K562 (cell line): ENCODE measurements around the gene EGLN3. TPM values are rescaled to one million over a fixed set of nuclear protein-coding genes. Genes with fewer than 3 reads are reported as not detected.
A peak's percentile ranks its signal among the peaks of the same experiment; 100 is the strongest.

Experiments used
- BRCA1 ChIP-seq, 2 experiments: fragments of 450-650 bp in 1 of 2; sonication (generic) in 1 of 2; formaldehyde crosslinking in 1 of 2; IDR thresholded peaks; 2 replicates each; pipeline versions ENCODE4 v1.5.0 to v1.6.1; 2017 to 2020; ENCODE audit warnings: mild to moderate bottlenecking in 1 of 2, missing genetic modification reagents in 1 of 2
- C11orf30 ChIP-seq: fragments of 450-650 bp; IDR thresholded peaks from 2 replicates; pipeline ENCODE4 v1.6.1; 2016; ENCODE audit warnings: low read depth, mild to moderate bottlenecking
- CHD1 ChIP-seq: fragments of 200-600 bp; sonication (generic); IDR thresholded peaks from one replicate; pipeline ENCODE4 v1.6.1; 2012; ENCODE audit warnings: mild to moderate bottlenecking, moderate library complexity, low read length, inconsistent platforms
- GATA2 ChIP-seq: sonication (generic); formaldehyde crosslinking; IDR thresholded peaks from 2 replicates; pipeline ENCODE4 v1.4.0; 2020; ENCODE audit warnings: mild to moderate bottlenecking, missing genetic modification reagents
- HDAC2 ChIP-seq: fragments of 450-650 bp; IDR thresholded peaks from 2 replicates; pipeline ENCODE4 v1.6.1; 2016; ENCODE audit warnings: mild to moderate bottlenecking
- HMGN3 ChIP-seq: IDR thresholded peaks from 2 replicates; pipeline ENCODE4 v1.6.1; 2011; ENCODE audit warnings: borderline replicate concordance, low read depth, mild to moderate bottlenecking, mixed read lengths, low read length; ENCODE audit not compliant: insufficient read length; ENCODE audit errors: extremely low read depth
- NEUROD1 ChIP-seq: fragments of 150-350 bp; IDR thresholded peaks from 2 replicates; pipeline ENCODE4 v1.6.1; 2014; ENCODE audit warnings: borderline replicate concordance, low read length, low read depth; ENCODE audit not compliant: partially characterized antibody
- NFATC3 ChIP-seq: fragments of 450-650 bp; IDR thresholded peaks from 2 replicates; pipeline ENCODE4 v1.6.1; 2017; ENCODE audit warnings: mild to moderate bottlenecking
- NR2C1 ChIP-seq, 2 experiments: fragments of 450-650 bp; IDR thresholded peaks; 2 replicates each; pipeline ENCODE4 v1.6.1; 2017; ENCODE audit warnings: mild to moderate bottlenecking in 2 of 2, antibody characterized with exemption in 1 of 2, inconsistent platforms in 1 of 2, missing compliant biosample characterization in 1 of 2, missing genetic modification characterization in 1 of 2
- SETDB1 ChIP-seq: IDR thresholded peaks from one replicate; pipeline ENCODE4 v1.6.1; 2012; ENCODE audit warnings: low read length, control low read depth, inconsistent platforms
- SMARCC2 ChIP-seq: fragments of 450-650 bp; IDR thresholded peaks from 2 replicates; pipeline ENCODE4 v1.6.1; 2017; ENCODE audit warnings: antibody characterized with exemption, moderate library complexity, mild to moderate bottlenecking, low read depth
- SNIP1 ChIP-seq: fragments of 450-650 bp; IDR thresholded peaks from 2 replicates; pipeline ENCODE4 v1.7.1; 2017; ENCODE audit warnings: low read depth, mild to moderate bottlenecking
- TCF3 ChIP-seq: sonication (generic); formaldehyde crosslinking; IDR thresholded peaks from 2 replicates; pipeline ENCODE4 v1.4.0; 2020; ENCODE audit warnings: mild to moderate bottlenecking, missing genetic modification reagents
- ZBTB17 ChIP-seq: fragments of 450-650 bp; formaldehyde crosslinking; IDR thresholded peaks from 2 replicates; pipeline ENCODE4 v1.4.0; 2020; ENCODE audit warnings: mild to moderate bottlenecking
- ZBTB2 ChIP-seq: fragments of 450-650 bp; IDR thresholded peaks from 2 replicates; pipeline ENCODE4 v1.6.1; 2016; ENCODE audit warnings: antibody characterized with exemption
- ZFX ChIP-seq: sonication (generic); formaldehyde crosslinking; IDR thresholded peaks from 2 replicates; pipeline ENCODE4 v1.8.0; 2022; ENCODE audit warnings: mild to moderate bottlenecking, missing genetic modification reagents, moderate library complexity
- ZNF263 ChIP-seq: sonication (generic); formaldehyde crosslinking; IDR thresholded peaks from 2 replicates; pipeline ENCODE4 v1.8.0; 2022; ENCODE audit warnings: mild to moderate bottlenecking, missing genetic modification reagents, borderline replicate concordance
- ZNF445 ChIP-seq: fragments of 250-450 bp; sonication (Bioruptor Pico); IDR thresholded peaks from 2 replicates; pipeline ENCODE4 v1.4.0; 2020; ENCODE audit warnings: low read depth, mild to moderate bottlenecking, moderate library complexity
- ZNF766 ChIP-seq: fragments of 200-800 bp; sonication (Bioruptor generic); conservative IDR thresholded peaks from 2 replicates; pipeline ENCODE4 v1.6.1; 2016; ENCODE audit warnings: missing genetic modification characterization, missing compliant biosample characterization
- polyA plus RNA-seq, 8 experiments: library from polyadenylated mRNA; depleted of rRNA in 4 of 8; stranded (reverse) in 5 of 8; unstranded in 3 of 8; fragments of >200 nt; fragmentation: Nextera tagmentation in 2 of 8; fragmentation: Illumina TruSeq in 1 of 8; extraction: Ambion mirVana in 2 of 8; extraction: Trizol in 1 of 8; gene quantifications; 2 replicates each; pipeline versions ENCODE4 v1.2.1 to v1.2.3, GENCODE V29; 2011 to 2014; ENCODE audit warnings: inconsistent platforms in 1 of 8, missing spikeins in 1 of 8
- total RNA-seq, 7 experiments: library from RNA; depleted of rRNA in 6 of 7; stranded (reverse); fragments of >200 nt in 6 of 7; fragmentation: Illumina TruSeq in 2 of 7; extraction: Trizol in 2 of 7; gene quantifications; 2 replicates each; pipeline versions ENCODE4 v1.2.1 to v1.2.3, GENCODE V29; 2011 to 2021; ENCODE audit warnings: low replicate concordance in 1 of 7
- TF ChIP-seq, protein P1 (sequence below): sonication (generic); formaldehyde crosslinking; IDR thresholded peaks from 2 replicates; pipeline ENCODE4 v1.8.1; 2023; ENCODE audit warnings: missing genetic modification reagents, mild to moderate bottlenecking, borderline replicate concordance
- TF ChIP-seq, protein P2 (sequence below): sonication (generic); formaldehyde crosslinking; IDR thresholded peaks from 2 replicates; pipeline ENCODE4 v1.5.0; 2020; ENCODE audit warnings: missing genetic modification reagents

EGLN3 gene
- total and polyA plus RNA-seq, 9 of the 15 experiments (the other 6 are each of a cell fraction or from before 2014, with no cell fraction given): 2.5 to 87.6 (median 5.8) TPM

DNA sequence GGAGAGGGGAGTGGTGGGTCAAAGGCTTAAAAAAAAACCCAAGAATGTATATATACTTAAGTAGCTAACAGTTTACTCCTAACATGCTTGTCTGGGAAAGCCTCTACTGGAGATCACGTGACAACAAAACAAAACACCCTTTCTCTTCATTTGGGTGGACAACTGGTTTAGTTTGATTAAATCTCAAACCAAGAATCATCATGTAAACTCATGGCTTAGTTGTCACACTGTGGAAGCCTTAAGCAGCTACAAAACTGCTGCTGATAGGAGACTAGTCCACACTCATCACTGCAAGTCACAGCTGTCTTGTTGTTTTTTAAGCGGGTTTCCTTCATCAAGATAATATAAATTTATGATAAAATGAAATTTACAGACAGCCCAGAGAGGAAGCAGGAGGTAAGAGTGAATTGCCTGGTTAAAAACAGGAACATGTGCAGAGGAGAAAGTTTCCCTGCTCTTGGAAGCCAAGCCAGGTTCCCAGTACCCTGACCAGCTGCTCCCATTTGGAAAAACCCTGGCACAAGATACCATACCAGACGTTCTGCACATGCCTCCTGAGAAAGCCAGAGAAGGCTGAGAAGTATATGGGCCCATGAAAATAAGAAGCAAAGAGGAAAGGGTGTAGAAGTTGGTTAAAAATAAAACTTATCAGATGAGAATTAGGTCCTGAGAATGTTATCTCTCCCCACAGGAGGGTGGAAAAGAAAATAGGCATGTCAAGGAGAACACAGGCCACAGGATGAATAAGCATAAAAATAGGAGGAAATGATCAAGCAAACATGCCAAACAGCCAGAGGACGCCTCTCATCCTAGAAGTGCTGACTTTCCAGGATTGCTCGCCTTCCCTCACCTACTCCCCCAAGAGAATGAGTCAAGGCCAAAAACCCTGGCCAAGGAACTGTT lies 34.0 kb downstream of the EGLN3 start (continued):
- TF ChIP-seq, protein P1, sequence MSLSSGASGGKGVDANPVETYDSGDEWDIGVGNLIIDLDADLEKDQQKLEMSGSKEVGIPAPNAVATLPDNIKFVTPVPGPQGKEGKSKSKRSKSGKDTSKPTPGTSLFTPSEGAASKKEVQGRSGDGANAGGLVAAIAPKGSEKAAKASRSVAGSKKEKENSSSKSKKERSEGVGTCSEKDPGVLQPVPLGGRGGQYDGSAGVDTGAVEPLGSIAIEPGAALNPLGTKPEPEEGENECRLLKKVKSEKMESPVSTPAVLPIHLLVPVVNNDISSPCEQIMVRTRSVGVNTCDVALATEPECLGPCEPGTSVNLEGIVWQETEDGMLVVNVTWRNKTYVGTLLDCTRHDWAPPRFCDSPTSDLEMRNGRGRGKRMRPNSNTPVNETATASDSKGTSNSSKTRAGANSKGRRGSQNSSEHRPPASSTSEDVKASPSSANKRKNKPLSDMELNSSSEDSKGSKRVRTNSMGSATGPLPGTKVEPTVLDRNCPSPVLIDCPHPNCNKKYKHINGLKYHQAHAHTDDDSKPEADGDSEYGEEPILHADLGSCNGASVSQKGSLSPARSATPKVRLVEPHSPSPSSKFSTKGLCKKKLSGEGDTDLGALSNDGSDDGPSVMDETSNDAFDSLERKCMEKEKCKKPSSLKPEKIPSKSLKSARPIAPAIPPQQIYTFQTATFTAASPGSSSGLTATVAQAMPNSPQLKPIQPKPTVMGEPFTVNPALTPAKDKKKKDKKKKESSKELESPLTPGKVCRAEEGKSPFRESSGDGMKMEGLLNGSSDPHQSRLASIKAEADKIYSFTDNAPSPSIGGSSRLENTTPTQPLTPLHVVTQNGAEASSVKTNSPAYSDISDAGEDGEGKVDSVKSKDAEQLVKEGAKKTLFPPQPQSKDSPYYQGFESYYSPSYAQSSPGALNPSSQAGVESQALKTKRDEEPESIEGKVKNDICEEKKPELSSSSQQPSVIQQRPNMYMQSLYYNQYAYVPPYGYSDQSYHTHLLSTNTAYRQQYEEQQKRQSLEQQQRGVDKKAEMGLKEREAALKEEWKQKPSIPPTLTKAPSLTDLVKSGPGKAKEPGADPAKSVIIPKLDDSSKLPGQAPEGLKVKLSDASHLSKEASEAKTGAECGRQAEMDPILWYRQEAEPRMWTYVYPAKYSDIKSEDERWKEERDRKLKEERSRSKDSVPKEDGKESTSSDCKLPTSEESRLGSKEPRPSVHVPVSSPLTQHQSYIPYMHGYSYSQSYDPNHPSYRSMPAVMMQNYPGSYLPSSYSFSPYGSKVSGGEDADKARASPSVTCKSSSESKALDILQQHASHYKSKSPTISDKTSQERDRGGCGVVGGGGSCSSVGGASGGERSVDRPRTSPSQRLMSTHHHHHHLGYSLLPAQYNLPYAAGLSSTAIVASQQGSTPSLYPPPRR: no peak
- TF ChIP-seq CHD1 (no peak), ZNF445 (no peak), NEUROD1 (peak; percentile 38), NR2C1 (IDR thresholded peaks at IDR 0.05) (no peak; the same call in 1 of the 2 replicates), NR2C1 (tag; IDR thresholded peaks at IDR 0.05) (peak; percentile 37; the same call in 1 of the 2 replicates), ZFX (CRISPR knock-in tag) (no peak), TCF3 (peak; percentile 81), C11orf30 (peak; percentile 96), ZNF766 (peak; percentile 67), GATA2 (CRISPR knock-in tag) (peak; percentile 57; the same call in 1 of the 2 replicates), ZBTB17 (no peak), SNIP1 (no peak), HMGN3 (peak; percentile 37), SETDB1 (no peak), ZNF263 (no peak), BRCA1 (IDR thresholded peaks at IDR 0.05) (no peak), BRCA1 (CRISPR knock-in tag; IDR thresholded peaks at IDR 0.05) (no peak), SMARCC2 (peak; percentile 86), HDAC2 (peak; percentile 79; the same call in 1 of the 2 replicates), ZBTB2 (peak; percentile 72), NFATC3 (0 out of 2 replicates have a peak, but pooled peaks have one; percentile 47)
- TF ChIP-seq, protein P2, sequence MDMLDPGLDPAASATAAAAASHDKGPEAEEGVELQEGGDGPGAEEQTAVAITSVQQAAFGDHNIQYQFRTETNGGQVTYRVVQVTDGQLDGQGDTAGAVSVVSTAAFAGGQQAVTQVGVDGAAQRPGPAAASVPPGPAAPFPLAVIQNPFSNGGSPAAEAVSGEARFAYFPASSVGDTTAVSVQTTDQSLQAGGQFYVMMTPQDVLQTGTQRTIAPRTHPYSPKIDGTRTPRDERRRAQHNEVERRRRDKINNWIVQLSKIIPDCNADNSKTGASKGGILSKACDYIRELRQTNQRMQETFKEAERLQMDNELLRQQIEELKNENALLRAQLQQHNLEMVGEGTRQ: peak; percentile 56
